ENCODE results near the gene DYRK1A.

- no peak for TF ChIP-seq TAF1 (IDR thresholded peaks at IDR 0.05; ENCODE audit: low read depth, low read length)
- TF ChIP-seq POLR2A (IDR thresholded peaks at IDR 0.05; ENCODE audit: low read depth, low read length): no peak
- no peak for TF ChIP-seq POLR2AphosphoS5 (IDR thresholded peaks at IDR 0.05; ENCODE audit: low read depth, low read length)
Measured at GRCh38 chr21:37460196-37460595, 93.6 kb downstream of the DYRK1A start.

All from GM12891 (cell line).